K562 (cell line): Measurements from ENCODE around the gene TET2. TPM values are rescaled to one million over a fixed set of nuclear protein-coding genes. Genes with fewer than 3 reads are reported as not detected.

Experiments used
- TAF7 ChIP-seq: fragments of 450-650 bp; IDR thresholded peaks from 2 replicates; pipeline ENCODE4 v1.6.1; 2016; ENCODE audit warnings: missing genetic modification characterization, missing compliant biosample characterization
- polyA plus RNA-seq, 8 experiments: library from polyadenylated mRNA; depleted of rRNA in 4 of 8; stranded (reverse) in 5 of 8; unstranded in 3 of 8; fragments of >200 nt; fragmentation: Nextera tagmentation in 2 of 8; fragmentation: Illumina TruSeq in 1 of 8; extraction: Ambion mirVana in 2 of 8; extraction: Trizol in 1 of 8; gene quantifications; 2 replicates each; pipeline versions ENCODE4 v1.2.1 to v1.2.3, GENCODE V29; 2011 to 2014; ENCODE audit warnings: inconsistent platforms in 1 of 8, missing spikeins in 1 of 8
- total RNA-seq, 7 experiments: library from RNA; depleted of rRNA in 6 of 7; stranded (reverse); fragments of >200 nt in 6 of 7; fragmentation: Illumina TruSeq in 2 of 7; extraction: Trizol in 2 of 7; gene quantifications; 2 replicates each; pipeline versions ENCODE4 v1.2.1 to v1.2.3, GENCODE V29; 2011 to 2021; ENCODE audit warnings: low replicate concordance in 1 of 7
- TF ChIP-seq, protein P1 (sequence below): fragments of 200-600 bp; sonication (generic); IDR thresholded peaks from one replicate; pipeline ENCODE4 v1.6.1; 2012; ENCODE audit warnings: mild to moderate bottlenecking, low read depth, low read length, inconsistent platforms
- TF ChIP-seq, protein P2 (sequence below): fragments of 250-450 bp; sonication (Bioruptor Pico); IDR thresholded peaks from 2 replicates; pipeline ENCODE4 v1.5.0; 2021

TET2 gene
- total and polyA plus RNA-seq, 9 of the 15 experiments (the other 6 are each of a cell fraction or from before 2014, with no cell fraction given): 0.80 to 11.1 (median 4.9) TPM

DNA sequence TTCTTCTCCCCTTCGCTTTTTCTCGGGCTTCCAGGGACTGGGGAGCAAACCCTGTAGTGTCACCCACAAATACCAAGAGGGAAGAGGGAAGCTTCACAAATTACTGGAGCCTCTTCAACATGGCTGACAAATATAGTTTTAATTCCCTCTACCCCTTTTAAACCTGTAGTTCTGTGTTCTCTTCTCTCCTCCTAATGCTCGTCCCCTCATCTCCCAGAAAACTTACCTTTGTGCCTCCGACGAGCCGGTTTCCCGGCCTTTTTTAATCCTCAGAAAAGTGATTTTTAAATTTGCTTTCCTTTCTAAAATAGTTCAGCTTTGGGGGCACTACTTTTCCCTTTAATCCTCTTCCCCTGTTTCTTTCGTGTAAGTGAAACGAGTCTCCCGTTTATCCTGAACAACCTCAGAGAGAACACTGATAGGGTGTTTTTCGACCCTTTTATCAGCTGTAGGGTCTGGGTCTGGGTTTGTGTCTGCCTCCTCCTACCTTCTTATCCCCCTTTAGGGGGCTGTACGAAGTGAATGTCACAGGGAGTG, 408 bp downstream of the TET2 start (continued):
- TF ChIP-seq, protein P1, sequence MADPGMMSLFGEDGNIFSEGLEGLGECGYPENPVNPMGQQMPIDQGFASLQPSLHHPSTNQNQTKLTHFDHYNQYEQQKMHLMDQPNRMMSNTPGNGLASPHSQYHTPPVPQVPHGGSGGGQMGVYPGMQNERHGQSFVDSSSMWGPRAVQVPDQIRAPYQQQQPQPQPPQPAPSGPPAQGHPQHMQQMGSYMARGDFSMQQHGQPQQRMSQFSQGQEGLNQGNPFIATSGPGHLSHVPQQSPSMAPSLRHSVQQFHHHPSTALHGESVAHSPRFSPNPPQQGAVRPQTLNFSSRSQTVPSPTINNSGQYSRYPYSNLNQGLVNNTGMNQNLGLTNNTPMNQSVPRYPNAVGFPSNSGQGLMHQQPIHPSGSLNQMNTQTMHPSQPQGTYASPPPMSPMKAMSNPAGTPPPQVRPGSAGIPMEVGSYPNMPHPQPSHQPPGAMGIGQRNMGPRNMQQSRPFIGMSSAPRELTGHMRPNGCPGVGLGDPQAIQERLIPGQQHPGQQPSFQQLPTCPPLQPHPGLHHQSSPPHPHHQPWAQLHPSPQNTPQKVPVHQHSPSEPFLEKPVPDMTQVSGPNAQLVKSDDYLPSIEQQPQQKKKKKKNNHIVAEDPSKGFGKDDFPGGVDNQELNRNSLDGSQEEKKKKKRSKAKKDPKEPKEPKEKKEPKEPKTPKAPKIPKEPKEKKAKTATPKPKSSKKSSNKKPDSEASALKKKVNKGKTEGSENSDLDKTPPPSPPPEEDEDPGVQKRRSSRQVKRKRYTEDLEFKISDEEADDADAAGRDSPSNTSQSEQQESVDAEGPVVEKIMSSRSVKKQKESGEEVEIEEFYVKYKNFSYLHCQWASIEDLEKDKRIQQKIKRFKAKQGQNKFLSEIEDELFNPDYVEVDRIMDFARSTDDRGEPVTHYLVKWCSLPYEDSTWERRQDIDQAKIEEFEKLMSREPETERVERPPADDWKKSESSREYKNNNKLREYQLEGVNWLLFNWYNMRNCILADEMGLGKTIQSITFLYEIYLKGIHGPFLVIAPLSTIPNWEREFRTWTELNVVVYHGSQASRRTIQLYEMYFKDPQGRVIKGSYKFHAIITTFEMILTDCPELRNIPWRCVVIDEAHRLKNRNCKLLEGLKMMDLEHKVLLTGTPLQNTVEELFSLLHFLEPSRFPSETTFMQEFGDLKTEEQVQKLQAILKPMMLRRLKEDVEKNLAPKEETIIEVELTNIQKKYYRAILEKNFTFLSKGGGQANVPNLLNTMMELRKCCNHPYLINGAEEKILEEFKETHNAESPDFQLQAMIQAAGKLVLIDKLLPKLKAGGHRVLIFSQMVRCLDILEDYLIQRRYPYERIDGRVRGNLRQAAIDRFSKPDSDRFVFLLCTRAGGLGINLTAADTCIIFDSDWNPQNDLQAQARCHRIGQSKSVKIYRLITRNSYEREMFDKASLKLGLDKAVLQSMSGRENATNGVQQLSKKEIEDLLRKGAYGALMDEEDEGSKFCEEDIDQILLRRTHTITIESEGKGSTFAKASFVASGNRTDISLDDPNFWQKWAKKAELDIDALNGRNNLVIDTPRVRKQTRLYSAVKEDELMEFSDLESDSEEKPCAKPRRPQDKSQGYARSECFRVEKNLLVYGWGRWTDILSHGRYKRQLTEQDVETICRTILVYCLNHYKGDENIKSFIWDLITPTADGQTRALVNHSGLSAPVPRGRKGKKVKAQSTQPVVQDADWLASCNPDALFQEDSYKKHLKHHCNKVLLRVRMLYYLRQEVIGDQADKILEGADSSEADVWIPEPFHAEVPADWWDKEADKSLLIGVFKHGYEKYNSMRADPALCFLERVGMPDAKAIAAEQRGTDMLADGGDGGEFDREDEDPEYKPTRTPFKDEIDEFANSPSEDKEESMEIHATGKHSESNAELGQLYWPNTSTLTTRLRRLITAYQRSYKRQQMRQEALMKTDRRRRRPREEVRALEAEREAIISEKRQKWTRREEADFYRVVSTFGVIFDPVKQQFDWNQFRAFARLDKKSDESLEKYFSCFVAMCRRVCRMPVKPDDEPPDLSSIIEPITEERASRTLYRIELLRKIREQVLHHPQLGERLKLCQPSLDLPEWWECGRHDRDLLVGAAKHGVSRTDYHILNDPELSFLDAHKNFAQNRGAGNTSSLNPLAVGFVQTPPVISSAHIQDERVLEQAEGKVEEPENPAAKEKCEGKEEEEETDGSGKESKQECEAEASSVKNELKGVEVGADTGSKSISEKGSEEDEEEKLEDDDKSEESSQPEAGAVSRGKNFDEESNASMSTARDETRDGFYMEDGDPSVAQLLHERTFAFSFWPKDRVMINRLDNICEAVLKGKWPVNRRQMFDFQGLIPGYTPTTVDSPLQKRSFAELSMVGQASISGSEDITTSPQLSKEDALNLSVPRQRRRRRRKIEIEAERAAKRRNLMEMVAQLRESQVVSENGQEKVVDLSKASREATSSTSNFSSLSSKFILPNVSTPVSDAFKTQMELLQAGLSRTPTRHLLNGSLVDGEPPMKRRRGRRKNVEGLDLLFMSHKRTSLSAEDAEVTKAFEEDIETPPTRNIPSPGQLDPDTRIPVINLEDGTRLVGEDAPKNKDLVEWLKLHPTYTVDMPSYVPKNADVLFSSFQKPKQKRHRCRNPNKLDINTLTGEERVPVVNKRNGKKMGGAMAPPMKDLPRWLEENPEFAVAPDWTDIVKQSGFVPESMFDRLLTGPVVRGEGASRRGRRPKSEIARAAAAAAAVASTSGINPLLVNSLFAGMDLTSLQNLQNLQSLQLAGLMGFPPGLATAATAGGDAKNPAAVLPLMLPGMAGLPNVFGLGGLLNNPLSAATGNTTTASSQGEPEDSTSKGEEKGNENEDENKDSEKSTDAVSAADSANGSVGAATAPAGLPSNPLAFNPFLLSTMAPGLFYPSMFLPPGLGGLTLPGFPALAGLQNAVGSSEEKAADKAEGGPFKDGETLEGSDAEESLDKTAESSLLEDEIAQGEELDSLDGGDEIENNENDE: no peak
- TF ChIP-seq, protein P2, sequence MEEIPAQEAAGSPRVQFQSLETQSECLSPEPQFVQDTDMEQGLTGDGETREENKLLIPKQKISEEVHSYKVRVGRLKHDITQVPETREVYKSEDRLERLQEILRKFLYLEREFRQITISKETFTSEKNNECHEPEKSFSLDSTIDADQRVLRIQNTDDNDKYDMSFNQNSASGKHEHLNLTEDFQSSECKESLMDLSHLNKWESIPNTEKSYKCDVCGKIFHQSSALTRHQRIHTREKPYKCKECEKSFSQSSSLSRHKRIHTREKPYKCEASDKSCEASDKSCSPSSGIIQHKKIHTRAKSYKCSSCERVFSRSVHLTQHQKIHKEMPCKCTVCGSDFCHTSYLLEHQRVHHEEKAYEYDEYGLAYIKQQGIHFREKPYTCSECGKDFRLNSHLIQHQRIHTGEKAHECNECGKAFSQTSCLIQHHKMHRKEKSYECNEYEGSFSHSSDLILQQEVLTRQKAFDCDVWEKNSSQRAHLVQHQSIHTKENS (CRISPR knock-in tag): no peak
- peak; percentile 3; the same call in 1 of the 2 replicates for TF ChIP-seq TAF7
